AG04449 (cell line): ENCODE measurements around the gene DAPK3.

ENCODE experiments used
- CTCF ChIA-PET: fragments of 350-600 bp; formaldehyde crosslinking; extraction: SDS; loops from one replicate; lab custom pipeline; 2021; ENCODE audit warnings: antibody characterized with exemption; lab: Yijun Ruan, JAX
- POLR2A ChIA-PET: fragments of 400-600, 350-600 bp; formaldehyde crosslinking; extraction: SDS; loops from one replicate; lab custom pipeline; 2020; ENCODE audit warnings: antibody characterized with exemption, inconsistent platforms; lab: Yijun Ruan, JAX
- DNase-seq: peaks from one replicate; pipeline ENCODE4 v3.0.0-alpha.2; 2010; ENCODE audit warnings: low read depth, low spot score
- H3K4me3 ChIP-seq: 2 replicates; pipeline ENCODE4 v1.5.1; 2011; ENCODE audit warnings: low read depth, mild to moderate bottlenecking, control low read depth, low read length
- TF ChIP-seq, protein P1 (sequence below): IDR thresholded peaks from one replicate; pipeline ENCODE4 v1.5.1; 2011; ENCODE audit warnings: mild to moderate bottlenecking, moderate library complexity, low read length, control low read depth, inconsistent platforms; ENCODE audit not compliant: insufficient read depth; ENCODE audit errors: missing control alignments

The DAPK3 gene

DNA sequence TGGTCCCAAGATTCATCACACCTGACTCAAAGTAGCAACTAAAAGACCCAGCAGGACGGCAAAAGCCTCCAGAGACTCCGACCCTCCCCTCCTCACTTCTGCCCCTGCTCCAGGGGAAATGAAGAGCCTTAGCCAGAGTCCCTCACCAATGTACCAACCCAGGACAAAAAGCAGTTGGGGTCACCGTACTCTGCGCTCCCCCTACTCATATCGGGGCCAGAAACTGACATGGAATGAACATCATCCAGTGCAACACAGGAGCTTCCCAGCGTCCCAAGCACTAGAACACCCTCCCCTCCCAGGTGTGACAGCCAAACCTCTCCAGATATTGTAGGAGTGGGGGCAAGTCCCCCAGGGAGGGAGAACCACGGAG lies 12.6 kb upstream of the DAPK3 start:
- CTCF ChIA-PET: interaction anchor here (1.2 to 5.6 kb wide), 2 partner anchors 8 to 13 kb away, joined by 3 to 37 read pairs; partner anchors contain the start of gene DAPK3
- TF ChIP-seq, protein P1, sequence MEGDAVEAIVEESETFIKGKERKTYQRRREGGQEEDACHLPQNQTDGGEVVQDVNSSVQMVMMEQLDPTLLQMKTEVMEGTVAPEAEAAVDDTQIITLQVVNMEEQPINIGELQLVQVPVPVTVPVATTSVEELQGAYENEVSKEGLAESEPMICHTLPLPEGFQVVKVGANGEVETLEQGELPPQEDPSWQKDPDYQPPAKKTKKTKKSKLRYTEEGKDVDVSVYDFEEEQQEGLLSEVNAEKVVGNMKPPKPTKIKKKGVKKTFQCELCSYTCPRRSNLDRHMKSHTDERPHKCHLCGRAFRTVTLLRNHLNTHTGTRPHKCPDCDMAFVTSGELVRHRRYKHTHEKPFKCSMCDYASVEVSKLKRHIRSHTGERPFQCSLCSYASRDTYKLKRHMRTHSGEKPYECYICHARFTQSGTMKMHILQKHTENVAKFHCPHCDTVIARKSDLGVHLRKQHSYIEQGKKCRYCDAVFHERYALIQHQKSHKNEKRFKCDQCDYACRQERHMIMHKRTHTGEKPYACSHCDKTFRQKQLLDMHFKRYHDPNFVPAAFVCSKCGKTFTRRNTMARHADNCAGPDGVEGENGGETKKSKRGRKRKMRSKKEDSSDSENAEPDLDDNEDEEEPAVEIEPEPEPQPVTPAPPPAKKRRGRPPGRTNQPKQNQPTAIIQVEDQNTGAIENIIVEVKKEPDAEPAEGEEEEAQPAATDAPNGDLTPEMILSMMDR: no peak
- POLR2A ChIA-PET: interaction anchor here (2.4 to 8.9 kb wide), 3 partner anchors 8 to 218 kb away, joined by 9 to 266 read pairs (median 25); partner anchors contain the start of gene DAPK3
- peak overlapping the region; percentile 100 for H3K4me3 ChIP-seq
- DNase-seq: no peak

DNA sequence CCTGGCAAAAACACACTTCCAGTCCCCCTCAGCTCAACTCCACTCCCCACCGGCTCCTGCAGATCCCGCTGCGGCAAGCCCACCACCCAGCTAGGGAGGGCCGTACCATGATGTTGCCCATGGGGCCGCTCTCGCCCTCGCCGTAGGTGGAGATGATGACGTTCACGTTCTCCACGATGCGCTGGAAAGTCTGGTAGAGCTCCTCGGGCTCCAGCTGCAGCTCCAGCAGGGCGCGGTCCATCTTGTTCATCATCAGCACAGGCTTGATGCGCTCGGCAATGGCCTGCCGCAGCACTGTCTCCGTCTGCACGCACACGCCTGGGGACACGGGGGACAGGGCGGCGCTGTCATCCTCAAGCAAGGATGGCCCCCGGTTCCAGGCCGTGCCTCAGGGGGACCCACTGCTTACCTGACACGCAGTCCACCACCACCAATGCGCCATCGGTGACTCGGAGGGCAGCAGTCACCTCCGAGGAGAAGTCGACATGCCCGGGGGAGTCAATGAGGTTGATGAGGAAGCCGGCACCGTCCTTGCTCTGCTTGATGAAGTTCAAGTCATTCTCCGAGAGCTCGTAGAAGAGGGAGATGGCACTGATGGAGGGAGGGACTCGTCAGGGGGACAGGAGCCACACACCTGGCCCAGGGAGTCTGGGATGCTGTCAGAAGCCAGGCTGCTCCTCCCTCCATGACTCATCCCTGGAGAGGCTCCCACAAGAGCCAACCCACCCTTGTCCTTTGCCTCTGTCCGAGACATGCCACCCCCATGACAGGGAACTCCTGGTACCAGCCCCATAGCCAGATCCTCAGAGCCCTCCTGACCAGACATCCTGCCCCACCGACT lies 12.0 kb upstream of the DAPK3 start:
- peak overlapping the region; percentile 100 for H3K4me3 ChIP-seq
- DNase-seq: no peak
- POLR2A ChIA-PET: interaction anchor here (2.8 to 8.9 kb wide), 2 partner anchors 7 to 13 kb away, joined by 25 to 266 read pairs; partner anchors contain the start of gene DAPK3
- CTCF ChIA-PET: interaction anchor here (5.6 kb wide), 1 partner anchor 13 kb away, joined by 37 read pairs; the partner anchor contains the start of gene DAPK3
- TF ChIP-seq, protein P1: no peak

DNA sequence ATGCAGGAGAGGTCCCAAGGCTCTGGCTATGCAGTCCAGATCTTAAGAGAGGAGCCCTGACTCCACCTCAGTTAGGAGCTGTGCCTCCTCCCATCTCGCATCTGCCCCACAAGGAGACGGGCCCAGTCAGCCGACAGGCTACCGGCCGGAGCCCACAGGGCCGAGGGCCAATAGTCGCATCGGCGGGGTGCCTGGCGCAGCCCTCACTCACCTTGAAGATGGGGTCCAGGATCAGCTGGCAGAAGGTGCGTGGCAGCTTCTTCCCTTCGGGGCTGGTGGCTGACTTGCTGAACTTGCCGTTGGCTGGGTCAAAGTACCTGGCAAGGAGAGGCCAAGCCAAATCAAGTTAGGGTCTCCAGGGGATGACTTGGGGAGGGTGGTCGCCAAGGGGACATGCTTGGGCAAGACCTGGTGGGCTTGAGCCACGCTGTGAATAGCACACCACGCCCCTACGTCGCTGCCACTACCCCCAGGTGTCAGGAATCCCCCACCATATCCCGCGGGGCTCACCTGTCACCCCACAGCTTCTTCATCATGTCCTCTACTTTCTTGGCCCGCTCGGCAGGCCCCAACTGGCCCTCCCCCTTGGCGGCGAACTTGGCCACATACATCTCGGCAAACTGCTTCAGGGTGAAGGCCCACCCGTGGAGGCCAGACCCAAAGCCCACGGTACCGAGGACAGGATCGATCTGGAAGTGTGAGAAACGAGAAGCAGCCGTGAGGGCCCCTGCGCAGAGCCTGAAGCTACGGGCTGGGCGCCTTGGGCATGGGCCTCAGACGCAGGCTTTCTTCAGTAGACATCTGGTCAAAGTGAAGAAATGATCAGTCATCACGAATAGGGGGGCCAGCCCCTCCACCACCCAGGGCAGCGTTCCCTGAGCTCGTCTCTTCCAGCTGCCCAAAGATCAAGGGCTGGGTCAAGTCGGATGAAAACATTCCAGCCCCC lies 11.1 kb upstream of the DAPK3 start:
- POLR2A ChIA-PET: interaction anchor here (8.9 kb wide), 1 partner anchor 12 kb away, joined by 266 read pairs; the partner anchor contains the start of gene DAPK3
- H3K4me3 ChIP-seq: peak overlapping the region; percentile 100; the same call in 1 of the 2 replicates
- CTCF ChIA-PET: interaction anchor here (5.6 kb wide), 1 partner anchor 12 kb away, joined by 37 read pairs; the partner anchor contains the start of gene DAPK3
- no peak for DNase-seq
- TF ChIP-seq, protein P1: no peak

DNA sequence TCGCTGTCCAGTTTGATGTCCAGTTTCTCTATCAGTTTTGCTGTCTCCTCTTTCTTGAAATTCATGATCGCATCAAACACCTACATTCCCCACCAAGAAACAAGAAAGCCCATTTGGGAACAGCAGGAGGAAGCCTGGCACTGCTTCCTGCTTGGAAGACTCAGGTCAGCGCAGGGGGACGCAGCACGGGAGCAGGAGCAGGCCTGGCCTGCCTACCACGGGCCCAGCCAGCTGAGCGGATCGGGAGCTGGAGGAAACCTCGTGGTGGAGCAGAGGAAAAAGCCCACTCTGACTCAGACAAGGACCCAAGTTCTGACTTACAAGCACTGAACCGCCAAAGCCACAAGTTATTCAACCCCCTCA lies 10.5 kb upstream of the DAPK3 start:
- CTCF ChIA-PET: interaction anchor here (5.6 kb wide), 1 partner anchor 11 kb away, joined by 37 read pairs; the partner anchor contains the start of gene DAPK3

DNA sequence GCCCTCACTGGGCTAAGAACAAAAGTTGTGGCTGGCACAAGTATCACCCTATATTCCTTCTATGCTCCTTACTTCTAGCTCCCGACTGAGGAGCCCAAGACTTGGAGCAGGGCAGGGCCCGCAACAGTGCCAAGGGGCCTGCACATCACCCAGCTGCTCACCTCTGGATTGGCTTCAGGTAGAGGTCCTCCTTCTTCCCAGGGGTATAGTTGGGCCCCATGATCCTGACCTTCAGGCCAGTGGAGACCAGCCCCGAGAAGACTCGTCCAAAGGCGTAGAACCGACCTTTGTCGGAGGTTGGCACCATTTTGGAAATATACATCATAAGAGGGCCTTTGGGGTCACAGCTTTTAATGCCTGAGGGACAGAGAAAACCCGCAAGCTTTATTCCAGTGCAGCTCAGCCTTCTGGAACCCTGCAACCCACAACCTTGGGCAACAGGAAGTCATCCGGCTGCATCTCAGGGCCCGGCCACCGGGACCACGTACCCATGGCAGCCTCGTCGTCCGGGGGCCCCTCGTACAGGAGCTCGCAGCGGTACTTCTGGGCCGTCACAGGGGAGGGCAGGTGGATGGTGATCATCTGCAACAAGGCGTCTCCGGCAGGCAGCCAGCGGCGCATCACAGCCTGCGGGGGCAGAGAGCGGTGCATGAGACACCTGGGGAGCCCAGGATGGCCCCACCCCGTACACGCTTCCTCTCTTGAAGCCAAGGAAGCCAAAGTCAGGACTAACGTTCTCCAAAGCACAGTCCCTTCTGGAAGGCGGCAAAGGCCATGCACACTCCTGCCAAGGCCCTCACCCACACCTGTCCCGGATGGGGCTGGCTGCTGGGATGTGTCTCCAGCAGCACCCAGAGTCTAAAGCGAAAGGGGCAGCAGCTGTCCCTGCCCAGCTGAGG lies 9.7 kb upstream of the DAPK3 start:
- ChIA-PET CTCF (interaction anchor here (0.8 to 5.6 kb wide), 3 partner anchors 9 to 11 kb away, joined by 3 to 37 read pairs (median 3); partner anchors contain the start of gene DAPK3), POLR2A (interaction anchor here (0.6 to 8.9 kb wide), 3 partner anchors 11 to 218 kb away, joined by 3 to 266 read pairs (median 3); partner anchors contain the start of gene DAPK3)
- no peak for DNase-seq
- TF ChIP-seq, protein P1: no peak
- no peak overlapping the region for H3K4me3 ChIP-seq

More for the DNA sequence above, 10.5 kb upstream of the DAPK3 start:
- H3K4me3 ChIP-seq: no peak overlapping the region; the same call in 1 of the 2 replicates
- no peak for DNase-seq
- TF ChIP-seq, protein P1: no peak
- POLR2A ChIA-PET: interaction anchor here (0.6 to 8.9 kb wide), 2 partner anchors 12 to 91 kb away, joined by 3 to 266 read pairs; partner anchors contain the start of gene DAPK3
